D721Med (cell line): ENCODE results near the gene CDH23.

Experiments
- DNase-seq: peaks from one replicate; pipeline ENCODE4 v3.0.0; 2011; ENCODE audit warnings: low spot score; ENCODE audit not compliant: insufficient read length
- FAIRE-seq: peaks from 2 replicates; lab custom pipeline; 2011; peaks lifted over from hg19 to GRCh38; lab: Jason Lieb, UNC
- CTCF ChIP-seq: IDR thresholded peaks from 2 replicates; pipeline ENCODE4 v1.5.1; 2012; ENCODE audit warnings: mild to moderate bottlenecking, control low read depth; ENCODE audit not compliant: insufficient read depth; ENCODE audit errors: missing control alignments

CDH23 gene

DNA sequence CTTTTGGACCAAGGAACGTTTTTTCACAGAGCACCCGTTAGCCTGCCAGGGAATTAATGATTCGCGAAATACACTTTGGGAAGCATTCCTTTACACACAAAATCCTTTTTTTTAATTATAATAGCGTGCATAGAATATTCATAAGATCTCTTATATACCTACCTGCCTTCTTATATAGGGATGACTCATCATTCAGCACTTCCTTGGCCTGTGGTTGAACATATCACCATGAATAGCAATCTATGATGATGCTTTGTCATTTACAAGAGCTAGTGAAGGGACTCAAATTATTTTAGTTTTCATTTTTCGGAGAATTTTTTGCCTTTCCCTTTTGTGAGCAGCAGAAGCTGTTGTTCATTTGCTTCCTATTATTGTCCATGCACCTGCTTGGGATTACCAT is 97.0 kb downstream of the CDH23 start:
- no peak for TF ChIP-seq CTCF
- no peak for DNase-seq
- FAIRE-seq, result no peak

DNA sequence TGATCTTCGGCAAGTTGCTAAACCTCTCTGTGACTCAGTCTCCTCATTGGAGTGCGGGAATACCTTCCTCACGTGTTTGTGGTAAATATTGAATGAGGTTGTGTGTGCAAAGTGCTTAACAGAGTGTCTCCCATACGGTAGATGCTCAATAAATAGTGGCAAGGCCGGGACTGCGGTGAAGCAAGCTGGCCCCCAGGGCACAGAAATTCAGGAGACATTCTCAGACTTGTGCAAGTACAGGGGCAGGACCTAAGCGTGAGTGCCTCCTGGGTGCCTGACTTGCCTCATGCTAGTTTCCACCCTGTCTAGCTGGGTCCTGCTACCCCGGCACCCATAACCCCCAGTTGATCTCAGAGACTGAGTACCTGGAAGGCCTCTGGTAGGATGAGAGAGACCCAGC is 97.8 kb downstream of the CDH23 start:
- DNase-seq (no peak), FAIRE-seq (no peak)

DNA sequence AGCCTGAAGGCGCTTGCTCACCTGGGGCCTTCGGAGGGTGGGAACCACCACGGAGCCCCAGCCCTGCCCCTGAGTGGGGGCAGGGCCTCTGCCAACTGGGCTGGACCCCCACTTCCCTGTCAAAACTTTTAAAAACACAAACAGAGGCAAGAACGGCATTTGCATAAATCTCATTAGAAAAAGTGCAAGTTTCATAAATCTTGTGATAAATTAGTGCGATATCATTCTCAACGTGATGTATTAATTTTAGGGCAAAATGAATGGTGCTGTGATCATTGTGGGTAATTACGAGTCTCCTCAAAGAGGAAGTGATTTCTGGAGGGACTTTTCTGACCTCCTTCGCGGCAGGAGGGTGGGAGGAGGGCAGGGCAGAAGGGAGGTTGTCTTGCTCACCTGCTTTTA is 98.3 kb downstream of the CDH23 start:
- DNase-seq (no peak), FAIRE-seq (no peak)
- TF ChIP-seq CTCF, result no peak

More for the DNA sequence above, 97.8 kb downstream of the CDH23 start:
- TF ChIP-seq CTCF, result no peak

DNA sequence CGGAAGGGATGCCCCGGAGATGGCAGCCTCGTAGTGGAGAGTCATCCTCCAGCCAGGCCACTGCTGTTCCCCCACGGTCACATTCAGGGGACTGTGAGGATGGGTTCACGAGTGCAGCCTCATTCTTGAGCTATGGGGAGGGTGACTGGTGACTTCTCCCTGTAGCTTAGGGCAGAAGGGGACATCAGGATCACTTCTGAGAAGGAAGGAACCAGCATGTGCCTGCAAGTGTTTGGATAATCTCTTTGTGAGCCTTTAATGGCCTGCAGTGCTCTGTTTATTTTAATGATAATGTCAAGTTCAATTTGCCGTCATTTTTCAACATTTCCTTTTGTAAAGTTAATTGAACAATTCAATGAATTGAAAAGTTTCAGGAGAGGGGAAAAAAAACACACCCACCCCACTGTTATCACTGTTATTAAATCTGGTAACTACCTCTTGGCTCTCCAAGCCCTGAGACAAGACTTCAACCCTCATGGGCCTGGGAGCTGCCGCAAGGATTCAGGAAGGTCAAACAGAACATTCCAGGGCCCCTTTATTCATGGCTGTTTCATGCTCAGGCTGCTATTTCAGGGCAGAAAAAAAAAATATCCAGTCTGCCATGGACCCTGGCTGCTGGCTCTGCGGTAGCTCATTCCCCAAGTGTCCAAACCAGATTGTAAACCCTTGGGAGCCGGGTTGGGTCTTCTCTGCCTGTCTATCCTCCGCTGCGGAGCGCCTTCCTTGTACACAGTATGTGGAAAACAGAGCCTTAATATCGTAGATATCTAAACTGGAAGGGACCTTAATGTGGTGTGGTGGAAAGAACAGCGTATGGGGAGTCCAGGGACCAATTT is 100.4 kb downstream of the CDH23 start:
- TF ChIP-seq CTCF, result no peak
- no peak for FAIRE-seq
- no peak for DNase-seq

- DNase-seq (no peak), FAIRE-seq (no peak)
- no peak for TF ChIP-seq CTCF
Measured at GRCh38 chr10:71497763-71498326, 101.1 kb downstream of the CDH23 start.

DNA sequence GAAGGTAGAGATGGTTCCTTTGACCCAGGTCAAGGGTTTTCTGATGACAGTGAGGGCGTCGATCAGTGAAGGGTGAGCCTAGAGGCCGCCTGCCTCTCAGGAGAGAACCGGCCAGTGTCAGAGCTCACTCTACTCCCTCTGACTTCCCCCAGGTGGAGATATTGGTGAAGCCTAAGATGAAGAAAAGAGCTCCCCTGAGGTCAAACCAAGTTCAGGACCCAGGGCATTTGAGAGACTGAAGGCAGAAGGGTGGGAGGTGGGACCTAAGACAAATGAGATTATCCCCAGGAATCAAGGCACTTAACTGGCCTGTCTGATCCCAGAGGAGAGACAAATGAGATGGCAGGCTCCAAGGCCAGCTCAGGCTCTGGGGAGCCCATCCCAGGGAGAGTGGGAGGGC is 104.7 kb downstream of the CDH23 start:
- FAIRE-seq (no peak), DNase-seq (peak; percentile 60)
- TF ChIP-seq CTCF, result no peak

GRCh38 chr10:71502190-71502589 is 105.5 kb downstream of the CDH23 start:
- DNase-seq (no peak), FAIRE-seq (no peak)
- TF ChIP-seq CTCF, result no peak
